ENCODE data around the gene OR10K2. TPM values are rescaled to one million over a fixed set of nuclear protein-coding genes. Genes with fewer than 3 reads are reported as not detected.

The OR10K2 gene
- total RNA-seq, 1 experiment from 2014 or later = not detected

DNA sequence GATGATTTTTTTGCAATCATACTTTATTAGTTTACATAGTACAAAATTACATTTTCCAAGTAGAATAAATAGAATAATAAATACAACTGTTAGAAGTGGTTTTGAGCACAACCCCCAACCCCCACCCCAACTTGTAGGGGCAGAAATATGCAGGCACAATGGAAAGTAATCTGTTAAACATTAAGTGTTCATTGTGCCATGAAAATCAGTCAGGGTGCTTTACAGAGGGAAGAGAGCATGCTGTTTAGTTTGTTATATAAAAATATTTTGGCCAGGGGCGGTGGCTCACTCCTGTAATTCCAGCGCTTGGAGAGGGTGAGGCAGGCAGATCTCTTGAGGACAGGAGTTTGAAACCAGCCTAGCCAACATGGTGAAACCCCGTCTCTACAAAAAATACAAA is 29.4 kb downstream of the OR10K2 start (continued):
- TF ChIP-seq GTF2I (CRISPR knock-in tag; conservative IDR thresholded peaks at IDR 0.05) = no peak
- TF ChIP-seq, protein P1, sequence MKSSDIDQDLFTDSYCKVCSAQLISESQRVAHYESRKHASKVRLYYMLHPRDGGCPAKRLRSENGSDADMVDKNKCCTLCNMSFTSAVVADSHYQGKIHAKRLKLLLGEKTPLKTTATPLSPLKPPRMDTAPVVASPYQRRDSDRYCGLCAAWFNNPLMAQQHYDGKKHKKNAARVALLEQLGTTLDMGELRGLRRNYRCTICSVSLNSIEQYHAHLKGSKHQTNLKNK (CRISPR knock-in tag; IDR thresholded peaks at IDR 0.05) = no peak
- TF ChIP-seq, protein P2, sequence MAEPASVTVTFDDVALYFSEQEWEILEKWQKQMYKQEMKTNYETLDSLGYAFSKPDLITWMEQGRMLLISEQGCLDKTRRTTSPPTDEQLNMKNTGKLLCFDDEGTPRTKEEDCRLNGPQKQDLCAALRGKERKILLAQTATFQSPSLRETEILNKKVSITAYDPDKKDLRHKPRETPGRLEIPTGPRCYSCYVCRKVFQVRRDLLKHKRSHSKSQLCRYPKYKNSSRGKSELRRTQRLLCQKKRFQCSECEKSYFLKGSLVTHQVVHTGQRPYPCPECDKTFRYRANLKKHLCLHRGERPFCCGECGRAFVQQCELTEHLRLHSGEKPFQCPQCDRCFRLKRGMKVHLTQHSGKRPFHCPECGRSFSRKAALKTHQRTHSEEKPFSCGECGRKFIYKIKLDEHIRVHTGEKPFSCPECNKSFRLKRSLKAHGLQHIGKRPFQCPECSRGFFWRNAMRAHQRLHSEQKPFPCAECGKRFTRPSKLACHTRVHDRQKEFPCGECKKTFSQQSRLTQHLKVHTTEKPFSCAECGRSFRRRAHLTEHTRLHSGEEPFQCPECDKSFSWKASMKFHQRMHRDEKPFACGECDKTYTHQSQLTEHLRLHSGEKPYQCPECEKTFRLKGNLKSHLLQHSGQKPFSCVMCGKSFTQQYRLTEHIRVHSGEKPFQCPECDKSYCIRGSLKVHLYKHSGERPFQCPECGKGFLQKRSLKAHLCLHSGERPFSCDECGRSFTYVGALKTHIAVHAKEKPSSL (CRISPR knock-in tag; conservative IDR thresholded peaks at IDR 0.05) = no peak
- TF ChIP-seq NR3C1 (CRISPR knock-in tag; conservative IDR thresholded peaks at IDR 0.05; ENCODE audit: low read depth) = no peak
- TF ChIP-seq, protein P3, sequence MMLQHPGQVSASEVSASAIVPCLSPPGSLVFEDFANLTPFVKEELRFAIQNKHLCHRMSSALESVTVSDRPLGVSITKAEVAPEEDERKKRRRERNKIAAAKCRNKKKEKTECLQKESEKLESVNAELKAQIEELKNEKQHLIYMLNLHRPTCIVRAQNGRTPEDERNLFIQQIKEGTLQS (CRISPR knock-in tag; conservative IDR thresholded peaks at IDR 0.05) = no peak

DNA sequence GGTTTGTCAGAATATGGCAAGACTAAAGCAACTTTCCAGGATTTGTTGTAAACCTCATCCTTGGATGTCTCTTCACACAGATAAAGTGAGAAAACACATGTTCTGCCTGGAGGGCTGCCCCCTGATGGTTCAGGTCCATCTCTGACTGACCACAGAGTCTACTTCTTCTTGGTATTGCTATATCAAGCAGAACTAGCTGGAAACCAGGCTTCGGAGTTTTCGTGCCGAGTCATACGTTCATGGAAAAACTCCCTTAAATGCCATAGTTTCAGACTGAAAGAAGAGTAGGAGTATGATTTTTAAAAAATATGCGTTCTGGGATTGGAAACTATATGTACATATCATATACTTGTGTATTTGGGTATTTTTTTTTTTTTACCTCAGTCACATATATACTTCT is 32.6 kb downstream of the OR10K2 start:
- CTCF ChIA-PET = no interaction called here

More for the DNA sequence above, 32.6 kb downstream of the OR10K2 start:
- no peak for DNase-seq (ENCODE audit: low spot score)
- Mint-ChIP-seq H3K27me3 (ENCODE audit: low read depth) (no peaks in the 10 kb centered on the region), H3K4me1 (peaks cover 3% of the 10 kb centered on the region; the same call in 1 of the 2 replicates), H3K9me3 (no peaks in the 10 kb centered on the region), H3K36me3 (no peaks in the 10 kb centered on the region), H3K4me3 (no peak overlapping the region), H3K27ac (no peak overlapping the region)
- TF ChIP-seq NFE2L1 (CRISPR knock-in tag; IDR thresholded peaks at IDR 0.05) (no peak), CBFB (CRISPR knock-in tag; IDR thresholded peaks at IDR 0.05; ENCODE audit: low read depth) (no peak), CREM (CRISPR knock-in tag; IDR thresholded peaks at IDR 0.05) (no peak), FOXK1 (CRISPR knock-in tag; IDR thresholded peaks at IDR 0.05) (no peak), HMGA2 (CRISPR knock-in tag; IDR thresholded peaks at IDR 0.05) (no peak), EMX1 (CRISPR knock-in tag; IDR thresholded peaks at IDR 0.05) (no peak), JUN (CRISPR knock-in tag; IDR thresholded peaks at IDR 0.05) (no peak)
- TF ChIP-seq, protein P4, sequence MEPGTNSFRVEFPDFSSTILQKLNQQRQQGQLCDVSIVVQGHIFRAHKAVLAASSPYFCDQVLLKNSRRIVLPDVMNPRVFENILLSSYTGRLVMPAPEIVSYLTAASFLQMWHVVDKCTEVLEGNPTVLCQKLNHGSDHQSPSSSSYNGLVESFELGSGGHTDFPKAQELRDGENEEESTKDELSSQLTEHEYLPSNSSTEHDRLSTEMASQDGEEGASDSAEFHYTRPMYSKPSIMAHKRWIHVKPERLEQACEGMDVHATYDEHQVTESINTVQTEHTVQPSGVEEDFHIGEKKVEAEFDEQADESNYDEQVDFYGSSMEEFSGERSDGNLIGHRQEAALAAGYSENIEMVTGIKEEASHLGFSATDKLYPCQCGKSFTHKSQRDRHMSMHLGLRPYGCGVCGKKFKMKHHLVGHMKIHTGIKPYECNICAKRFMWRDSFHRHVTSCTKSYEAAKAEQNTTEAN (CRISPR knock-in tag; IDR thresholded peaks at IDR 0.05) = no peak
- TF ChIP-seq, protein P5, sequence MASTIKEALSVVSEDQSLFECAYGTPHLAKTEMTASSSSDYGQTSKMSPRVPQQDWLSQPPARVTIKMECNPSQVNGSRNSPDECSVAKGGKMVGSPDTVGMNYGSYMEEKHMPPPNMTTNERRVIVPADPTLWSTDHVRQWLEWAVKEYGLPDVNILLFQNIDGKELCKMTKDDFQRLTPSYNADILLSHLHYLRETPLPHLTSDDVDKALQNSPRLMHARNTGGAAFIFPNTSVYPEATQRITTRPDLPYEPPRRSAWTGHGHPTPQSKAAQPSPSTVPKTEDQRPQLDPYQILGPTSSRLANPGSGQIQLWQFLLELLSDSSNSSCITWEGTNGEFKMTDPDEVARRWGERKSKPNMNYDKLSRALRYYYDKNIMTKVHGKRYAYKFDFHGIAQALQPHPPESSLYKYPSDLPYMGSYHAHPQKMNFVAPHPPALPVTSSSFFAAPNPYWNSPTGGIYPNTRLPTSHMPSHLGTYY (CRISPR knock-in tag; IDR thresholded peaks at IDR 0.05) = no peak
- TF ChIP-seq, protein P6, sequence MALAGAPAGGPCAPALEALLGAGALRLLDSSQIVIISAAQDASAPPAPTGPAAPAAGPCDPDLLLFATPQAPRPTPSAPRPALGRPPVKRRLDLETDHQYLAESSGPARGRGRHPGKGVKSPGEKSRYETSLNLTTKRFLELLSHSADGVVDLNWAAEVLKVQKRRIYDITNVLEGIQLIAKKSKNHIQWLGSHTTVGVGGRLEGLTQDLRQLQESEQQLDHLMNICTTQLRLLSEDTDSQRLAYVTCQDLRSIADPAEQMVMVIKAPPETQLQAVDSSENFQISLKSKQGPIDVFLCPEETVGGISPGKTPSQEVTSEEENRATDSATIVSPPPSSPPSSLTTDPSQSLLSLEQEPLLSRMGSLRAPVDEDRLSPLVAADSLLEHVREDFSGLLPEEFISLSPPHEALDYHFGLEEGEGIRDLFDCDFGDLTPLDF (CRISPR knock-in tag; IDR thresholded peaks at IDR 0.05) = no peak
- TF ChIP-seq, protein P7, sequence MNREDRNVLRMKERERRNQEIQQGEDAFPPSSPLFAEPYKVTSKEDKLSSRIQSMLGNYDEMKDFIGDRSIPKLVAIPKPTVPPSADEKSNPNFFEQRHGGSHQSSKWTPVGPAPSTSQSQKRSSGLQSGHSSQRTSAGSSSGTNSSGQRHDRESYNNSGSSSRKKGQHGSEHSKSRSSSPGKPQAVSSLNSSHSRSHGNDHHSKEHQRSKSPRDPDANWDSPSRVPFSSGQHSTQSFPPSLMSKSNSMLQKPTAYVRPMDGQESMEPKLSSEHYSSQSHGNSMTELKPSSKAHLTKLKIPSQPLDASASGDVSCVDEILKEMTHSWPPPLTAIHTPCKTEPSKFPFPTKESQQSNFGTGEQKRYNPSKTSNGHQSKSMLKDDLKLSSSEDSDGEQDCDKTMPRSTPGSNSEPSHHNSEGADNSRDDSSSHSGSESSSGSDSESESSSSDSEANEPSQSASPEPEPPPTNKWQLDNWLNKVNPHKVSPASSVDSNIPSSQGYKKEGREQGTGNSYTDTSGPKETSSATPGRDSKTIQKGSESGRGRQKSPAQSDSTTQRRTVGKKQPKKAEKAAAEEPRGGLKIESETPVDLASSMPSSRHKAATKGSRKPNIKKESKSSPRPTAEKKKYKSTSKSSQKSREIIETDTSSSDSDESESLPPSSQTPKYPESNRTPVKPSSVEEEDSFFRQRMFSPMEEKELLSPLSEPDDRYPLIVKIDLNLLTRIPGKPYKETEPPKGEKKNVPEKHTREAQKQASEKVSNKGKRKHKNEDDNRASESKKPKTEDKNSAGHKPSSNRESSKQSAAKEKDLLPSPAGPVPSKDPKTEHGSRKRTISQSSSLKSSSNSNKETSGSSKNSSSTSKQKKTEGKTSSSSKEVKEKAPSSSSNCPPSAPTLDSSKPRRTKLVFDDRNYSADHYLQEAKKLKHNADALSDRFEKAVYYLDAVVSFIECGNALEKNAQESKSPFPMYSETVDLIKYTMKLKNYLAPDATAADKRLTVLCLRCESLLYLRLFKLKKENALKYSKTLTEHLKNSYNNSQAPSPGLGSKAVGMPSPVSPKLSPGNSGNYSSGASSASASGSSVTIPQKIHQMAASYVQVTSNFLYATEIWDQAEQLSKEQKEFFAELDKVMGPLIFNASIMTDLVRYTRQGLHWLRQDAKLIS (CRISPR knock-in tag; IDR thresholded peaks at IDR 0.05; ENCODE audit: borderline replicate concordance) = no peak
- TF ChIP-seq, protein P8, sequence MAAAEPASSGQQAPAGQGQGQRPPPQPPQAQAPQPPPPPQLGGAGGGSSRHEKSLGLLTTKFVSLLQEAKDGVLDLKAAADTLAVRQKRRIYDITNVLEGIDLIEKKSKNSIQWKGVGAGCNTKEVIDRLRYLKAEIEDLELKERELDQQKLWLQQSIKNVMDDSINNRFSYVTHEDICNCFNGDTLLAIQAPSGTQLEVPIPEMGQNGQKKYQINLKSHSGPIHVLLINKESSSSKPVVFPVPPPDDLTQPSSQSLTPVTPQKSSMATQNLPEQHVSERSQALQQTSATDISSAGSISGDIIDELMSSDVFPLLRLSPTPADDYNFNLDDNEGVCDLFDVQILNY (CRISPR knock-in tag; IDR thresholded peaks at IDR 0.05) = no peak
- TF ChIP-seq, protein P9, sequence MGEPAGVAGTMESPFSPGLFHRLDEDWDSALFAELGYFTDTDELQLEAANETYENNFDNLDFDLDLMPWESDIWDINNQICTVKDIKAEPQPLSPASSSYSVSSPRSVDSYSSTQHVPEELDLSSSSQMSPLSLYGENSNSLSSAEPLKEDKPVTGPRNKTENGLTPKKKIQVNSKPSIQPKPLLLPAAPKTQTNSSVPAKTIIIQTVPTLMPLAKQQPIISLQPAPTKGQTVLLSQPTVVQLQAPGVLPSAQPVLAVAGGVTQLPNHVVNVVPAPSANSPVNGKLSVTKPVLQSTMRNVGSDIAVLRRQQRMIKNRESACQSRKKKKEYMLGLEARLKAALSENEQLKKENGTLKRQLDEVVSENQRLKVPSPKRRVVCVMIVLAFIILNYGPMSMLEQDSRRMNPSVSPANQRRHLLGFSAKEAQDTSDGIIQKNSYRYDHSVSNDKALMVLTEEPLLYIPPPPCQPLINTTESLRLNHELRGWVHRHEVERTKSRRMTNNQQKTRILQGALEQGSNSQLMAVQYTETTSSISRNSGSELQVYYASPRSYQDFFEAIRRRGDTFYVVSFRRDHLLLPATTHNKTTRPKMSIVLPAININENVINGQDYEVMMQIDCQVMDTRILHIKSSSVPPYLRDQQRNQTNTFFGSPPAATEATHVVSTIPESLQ (CRISPR knock-in tag; IDR thresholded peaks at IDR 0.05) = no peak
- POLR2A ChIA-PET = no interaction called here
- ATAC-seq = no peak

Data from WTC11 (cell line).